HEK293T (cell line): ENCODE results near the gene ADIPOR2.

Experiments
- BHLHE40 ChIP-seq: fragments of 450-650 bp; IDR thresholded peaks from 2 replicates; pipeline ENCODE4 v1.6.1; 2016; ENCODE audit warnings: mild to moderate bottlenecking, moderate library complexity, borderline replicate concordance
- SUZ12 ChIP-seq: fragments of 450-650 bp; IDR thresholded peaks from 2 replicates; pipeline ENCODE4 v1.6.1; 2016; ENCODE audit warnings: mild to moderate bottlenecking

GRCh38 chr12:1665366-1665765, 25.5 kb upstream of the ADIPOR2 start:
- TF ChIP-seq BHLHE40 (no peak), SUZ12 (no peak)
